Measurements from ENCODE around the gene RRAGC. TPM values are rescaled to one million over a fixed set of nuclear protein-coding genes. Genes with fewer than 3 reads are reported as not detected.

The RRAGC gene
- total RNA-seq, 1 experiment from 2014 or later = 11.4 TPM

DNA sequence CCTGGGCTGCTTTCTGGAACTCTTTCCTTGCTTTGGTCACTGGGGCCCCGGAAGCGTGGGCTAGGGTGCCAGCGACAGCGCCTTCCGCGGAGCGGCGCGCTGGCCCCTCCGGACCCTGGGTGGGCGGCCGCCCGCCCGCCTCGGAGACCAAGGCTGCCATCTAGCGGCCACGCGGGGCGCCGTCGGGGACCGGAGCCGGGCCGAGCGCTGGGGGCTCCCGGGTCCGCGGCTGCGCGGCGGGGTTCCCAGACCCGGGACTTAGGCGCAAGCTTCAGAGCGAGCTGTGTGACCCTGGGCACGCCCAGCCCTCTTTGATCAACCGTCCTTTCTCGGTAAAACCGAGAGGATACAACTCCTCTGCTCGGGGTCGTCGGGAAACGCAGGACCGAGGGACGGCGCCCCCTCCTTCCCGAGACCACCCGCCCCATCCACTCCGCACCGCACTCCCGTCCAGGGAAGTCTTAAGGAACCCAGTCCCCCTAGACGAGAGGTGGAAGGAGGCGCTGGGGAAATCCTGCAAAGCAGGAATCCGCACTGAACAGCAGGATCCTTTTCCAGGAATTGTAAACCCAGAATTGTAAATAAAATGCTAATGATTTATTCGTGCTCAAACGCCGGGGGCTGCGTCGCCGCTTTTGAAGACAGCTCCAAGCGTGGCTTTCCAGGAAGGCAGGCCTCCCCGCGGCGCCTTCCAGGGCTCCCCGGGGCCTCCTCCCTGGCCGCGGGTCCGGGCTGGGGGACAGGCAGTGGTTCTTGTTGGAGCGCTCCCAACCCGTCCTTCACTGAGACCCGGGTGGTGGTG lies 41.2 kb downstream of the RRAGC start (continued):
- TF ChIP-seq, protein P1, sequence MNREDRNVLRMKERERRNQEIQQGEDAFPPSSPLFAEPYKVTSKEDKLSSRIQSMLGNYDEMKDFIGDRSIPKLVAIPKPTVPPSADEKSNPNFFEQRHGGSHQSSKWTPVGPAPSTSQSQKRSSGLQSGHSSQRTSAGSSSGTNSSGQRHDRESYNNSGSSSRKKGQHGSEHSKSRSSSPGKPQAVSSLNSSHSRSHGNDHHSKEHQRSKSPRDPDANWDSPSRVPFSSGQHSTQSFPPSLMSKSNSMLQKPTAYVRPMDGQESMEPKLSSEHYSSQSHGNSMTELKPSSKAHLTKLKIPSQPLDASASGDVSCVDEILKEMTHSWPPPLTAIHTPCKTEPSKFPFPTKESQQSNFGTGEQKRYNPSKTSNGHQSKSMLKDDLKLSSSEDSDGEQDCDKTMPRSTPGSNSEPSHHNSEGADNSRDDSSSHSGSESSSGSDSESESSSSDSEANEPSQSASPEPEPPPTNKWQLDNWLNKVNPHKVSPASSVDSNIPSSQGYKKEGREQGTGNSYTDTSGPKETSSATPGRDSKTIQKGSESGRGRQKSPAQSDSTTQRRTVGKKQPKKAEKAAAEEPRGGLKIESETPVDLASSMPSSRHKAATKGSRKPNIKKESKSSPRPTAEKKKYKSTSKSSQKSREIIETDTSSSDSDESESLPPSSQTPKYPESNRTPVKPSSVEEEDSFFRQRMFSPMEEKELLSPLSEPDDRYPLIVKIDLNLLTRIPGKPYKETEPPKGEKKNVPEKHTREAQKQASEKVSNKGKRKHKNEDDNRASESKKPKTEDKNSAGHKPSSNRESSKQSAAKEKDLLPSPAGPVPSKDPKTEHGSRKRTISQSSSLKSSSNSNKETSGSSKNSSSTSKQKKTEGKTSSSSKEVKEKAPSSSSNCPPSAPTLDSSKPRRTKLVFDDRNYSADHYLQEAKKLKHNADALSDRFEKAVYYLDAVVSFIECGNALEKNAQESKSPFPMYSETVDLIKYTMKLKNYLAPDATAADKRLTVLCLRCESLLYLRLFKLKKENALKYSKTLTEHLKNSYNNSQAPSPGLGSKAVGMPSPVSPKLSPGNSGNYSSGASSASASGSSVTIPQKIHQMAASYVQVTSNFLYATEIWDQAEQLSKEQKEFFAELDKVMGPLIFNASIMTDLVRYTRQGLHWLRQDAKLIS (CRISPR knock-in tag; IDR thresholded peaks at IDR 0.05; ENCODE audit: borderline replicate concordance) = no peak
- TF ChIP-seq, protein P2, sequence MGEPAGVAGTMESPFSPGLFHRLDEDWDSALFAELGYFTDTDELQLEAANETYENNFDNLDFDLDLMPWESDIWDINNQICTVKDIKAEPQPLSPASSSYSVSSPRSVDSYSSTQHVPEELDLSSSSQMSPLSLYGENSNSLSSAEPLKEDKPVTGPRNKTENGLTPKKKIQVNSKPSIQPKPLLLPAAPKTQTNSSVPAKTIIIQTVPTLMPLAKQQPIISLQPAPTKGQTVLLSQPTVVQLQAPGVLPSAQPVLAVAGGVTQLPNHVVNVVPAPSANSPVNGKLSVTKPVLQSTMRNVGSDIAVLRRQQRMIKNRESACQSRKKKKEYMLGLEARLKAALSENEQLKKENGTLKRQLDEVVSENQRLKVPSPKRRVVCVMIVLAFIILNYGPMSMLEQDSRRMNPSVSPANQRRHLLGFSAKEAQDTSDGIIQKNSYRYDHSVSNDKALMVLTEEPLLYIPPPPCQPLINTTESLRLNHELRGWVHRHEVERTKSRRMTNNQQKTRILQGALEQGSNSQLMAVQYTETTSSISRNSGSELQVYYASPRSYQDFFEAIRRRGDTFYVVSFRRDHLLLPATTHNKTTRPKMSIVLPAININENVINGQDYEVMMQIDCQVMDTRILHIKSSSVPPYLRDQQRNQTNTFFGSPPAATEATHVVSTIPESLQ (CRISPR knock-in tag; IDR thresholded peaks at IDR 0.05) = no peak
- TF ChIP-seq, protein P3, sequence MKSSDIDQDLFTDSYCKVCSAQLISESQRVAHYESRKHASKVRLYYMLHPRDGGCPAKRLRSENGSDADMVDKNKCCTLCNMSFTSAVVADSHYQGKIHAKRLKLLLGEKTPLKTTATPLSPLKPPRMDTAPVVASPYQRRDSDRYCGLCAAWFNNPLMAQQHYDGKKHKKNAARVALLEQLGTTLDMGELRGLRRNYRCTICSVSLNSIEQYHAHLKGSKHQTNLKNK (CRISPR knock-in tag; IDR thresholded peaks at IDR 0.05) = no peak
- TF ChIP-seq, protein P4, sequence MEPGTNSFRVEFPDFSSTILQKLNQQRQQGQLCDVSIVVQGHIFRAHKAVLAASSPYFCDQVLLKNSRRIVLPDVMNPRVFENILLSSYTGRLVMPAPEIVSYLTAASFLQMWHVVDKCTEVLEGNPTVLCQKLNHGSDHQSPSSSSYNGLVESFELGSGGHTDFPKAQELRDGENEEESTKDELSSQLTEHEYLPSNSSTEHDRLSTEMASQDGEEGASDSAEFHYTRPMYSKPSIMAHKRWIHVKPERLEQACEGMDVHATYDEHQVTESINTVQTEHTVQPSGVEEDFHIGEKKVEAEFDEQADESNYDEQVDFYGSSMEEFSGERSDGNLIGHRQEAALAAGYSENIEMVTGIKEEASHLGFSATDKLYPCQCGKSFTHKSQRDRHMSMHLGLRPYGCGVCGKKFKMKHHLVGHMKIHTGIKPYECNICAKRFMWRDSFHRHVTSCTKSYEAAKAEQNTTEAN (CRISPR knock-in tag; IDR thresholded peaks at IDR 0.05) = no peak
- TF ChIP-seq GRHL2 (CRISPR knock-in tag; IDR thresholded peaks at IDR 0.05; ENCODE audit: insufficient replicate concordance, severe bottlenecking) (no peak), NR1H2 (CRISPR knock-in tag; IDR thresholded peaks at IDR 0.05) (no peak), NFYB (CRISPR knock-in tag; conservative IDR thresholded peaks at IDR 0.05; ENCODE audit: low read depth) (no peak), NR3C1 (CRISPR knock-in tag; conservative IDR thresholded peaks at IDR 0.05; ENCODE audit: low read depth) (0 out of 2 replicates have a peak, but pooled peaks have one; percentile 59), ZNF138 (CRISPR knock-in tag; conservative IDR thresholded peaks at IDR 0.05) (no peak), ZNF671 (CRISPR knock-in tag; IDR thresholded peaks at IDR 0.05) (no peak), ZNF121 (CRISPR knock-in tag; IDR thresholded peaks at IDR 0.05) (no peak), CBFB (CRISPR knock-in tag; IDR thresholded peaks at IDR 0.05; ENCODE audit: low read depth) (no peak), ZNF416 (CRISPR knock-in tag; IDR thresholded peaks at IDR 0.05) (no peak), ESRRA (CRISPR knock-in tag; IDR thresholded peaks at IDR 0.05; ENCODE audit: borderline replicate concordance) (no peak), FOXJ3 (CRISPR knock-in tag; IDR thresholded peaks at IDR 0.05; ENCODE audit: borderline replicate concordance) (no peak), FOXP1 (CRISPR knock-in tag; IDR thresholded peaks at IDR 0.05; ENCODE audit: borderline replicate concordance) (no peak), ZNF317 (CRISPR knock-in tag; IDR thresholded peaks at IDR 0.05; ENCODE audit: borderline replicate concordance, low read depth) (no peak)
- TF ChIP-seq, protein P5, sequence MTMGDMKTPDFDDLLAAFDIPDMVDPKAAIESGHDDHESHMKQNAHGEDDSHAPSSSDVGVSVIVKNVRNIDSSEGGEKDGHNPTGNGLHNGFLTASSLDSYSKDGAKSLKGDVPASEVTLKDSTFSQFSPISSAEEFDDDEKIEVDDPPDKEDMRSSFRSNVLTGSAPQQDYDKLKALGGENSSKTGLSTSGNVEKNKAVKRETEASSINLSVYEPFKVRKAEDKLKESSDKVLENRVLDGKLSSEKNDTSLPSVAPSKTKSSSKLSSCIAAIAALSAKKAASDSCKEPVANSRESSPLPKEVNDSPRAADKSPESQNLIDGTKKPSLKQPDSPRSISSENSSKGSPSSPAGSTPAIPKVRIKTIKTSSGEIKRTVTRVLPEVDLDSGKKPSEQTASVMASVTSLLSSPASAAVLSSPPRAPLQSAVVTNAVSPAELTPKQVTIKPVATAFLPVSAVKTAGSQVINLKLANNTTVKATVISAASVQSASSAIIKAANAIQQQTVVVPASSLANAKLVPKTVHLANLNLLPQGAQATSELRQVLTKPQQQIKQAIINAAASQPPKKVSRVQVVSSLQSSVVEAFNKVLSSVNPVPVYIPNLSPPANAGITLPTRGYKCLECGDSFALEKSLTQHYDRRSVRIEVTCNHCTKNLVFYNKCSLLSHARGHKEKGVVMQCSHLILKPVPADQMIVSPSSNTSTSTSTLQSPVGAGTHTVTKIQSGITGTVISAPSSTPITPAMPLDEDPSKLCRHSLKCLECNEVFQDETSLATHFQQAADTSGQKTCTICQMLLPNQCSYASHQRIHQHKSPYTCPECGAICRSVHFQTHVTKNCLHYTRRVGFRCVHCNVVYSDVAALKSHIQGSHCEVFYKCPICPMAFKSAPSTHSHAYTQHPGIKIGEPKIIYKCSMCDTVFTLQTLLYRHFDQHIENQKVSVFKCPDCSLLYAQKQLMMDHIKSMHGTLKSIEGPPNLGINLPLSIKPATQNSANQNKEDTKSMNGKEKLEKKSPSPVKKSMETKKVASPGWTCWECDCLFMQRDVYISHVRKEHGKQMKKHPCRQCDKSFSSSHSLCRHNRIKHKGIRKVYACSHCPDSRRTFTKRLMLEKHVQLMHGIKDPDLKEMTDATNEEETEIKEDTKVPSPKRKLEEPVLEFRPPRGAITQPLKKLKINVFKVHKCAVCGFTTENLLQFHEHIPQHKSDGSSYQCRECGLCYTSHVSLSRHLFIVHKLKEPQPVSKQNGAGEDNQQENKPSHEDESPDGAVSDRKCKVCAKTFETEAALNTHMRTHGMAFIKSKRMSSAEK (CRISPR knock-in tag; IDR thresholded peaks at IDR 0.05; ENCODE audit: borderline replicate concordance) = no peak
- TF ChIP-seq, protein P6, sequence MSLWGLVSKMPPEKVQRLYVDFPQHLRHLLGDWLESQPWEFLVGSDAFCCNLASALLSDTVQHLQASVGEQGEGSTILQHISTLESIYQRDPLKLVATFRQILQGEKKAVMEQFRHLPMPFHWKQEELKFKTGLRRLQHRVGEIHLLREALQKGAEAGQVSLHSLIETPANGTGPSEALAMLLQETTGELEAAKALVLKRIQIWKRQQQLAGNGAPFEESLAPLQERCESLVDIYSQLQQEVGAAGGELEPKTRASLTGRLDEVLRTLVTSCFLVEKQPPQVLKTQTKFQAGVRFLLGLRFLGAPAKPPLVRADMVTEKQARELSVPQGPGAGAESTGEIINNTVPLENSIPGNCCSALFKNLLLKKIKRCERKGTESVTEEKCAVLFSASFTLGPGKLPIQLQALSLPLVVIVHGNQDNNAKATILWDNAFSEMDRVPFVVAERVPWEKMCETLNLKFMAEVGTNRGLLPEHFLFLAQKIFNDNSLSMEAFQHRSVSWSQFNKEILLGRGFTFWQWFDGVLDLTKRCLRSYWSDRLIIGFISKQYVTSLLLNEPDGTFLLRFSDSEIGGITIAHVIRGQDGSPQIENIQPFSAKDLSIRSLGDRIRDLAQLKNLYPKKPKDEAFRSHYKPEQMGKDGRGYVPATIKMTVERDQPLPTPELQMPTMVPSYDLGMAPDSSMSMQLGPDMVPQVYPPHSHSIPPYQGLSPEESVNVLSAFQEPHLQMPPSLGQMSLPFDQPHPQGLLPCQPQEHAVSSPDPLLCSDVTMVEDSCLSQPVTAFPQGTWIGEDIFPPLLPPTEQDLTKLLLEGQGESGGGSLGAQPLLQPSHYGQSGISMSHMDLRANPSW (CRISPR knock-in tag; conservative IDR thresholded peaks at IDR 0.05; ENCODE audit: low read depth) = no peak
- TF ChIP-seq, protein P7, sequence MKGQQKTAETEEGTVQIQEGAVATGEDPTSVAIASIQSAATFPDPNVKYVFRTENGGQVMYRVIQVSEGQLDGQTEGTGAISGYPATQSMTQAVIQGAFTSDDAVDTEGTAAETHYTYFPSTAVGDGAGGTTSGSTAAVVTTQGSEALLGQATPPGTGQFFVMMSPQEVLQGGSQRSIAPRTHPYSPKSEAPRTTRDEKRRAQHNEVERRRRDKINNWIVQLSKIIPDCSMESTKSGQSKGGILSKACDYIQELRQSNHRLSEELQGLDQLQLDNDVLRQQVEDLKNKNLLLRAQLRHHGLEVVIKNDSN (CRISPR knock-in tag; IDR thresholded peaks at IDR 0.05) = no peak
- TF ChIP-seq, protein P8, sequence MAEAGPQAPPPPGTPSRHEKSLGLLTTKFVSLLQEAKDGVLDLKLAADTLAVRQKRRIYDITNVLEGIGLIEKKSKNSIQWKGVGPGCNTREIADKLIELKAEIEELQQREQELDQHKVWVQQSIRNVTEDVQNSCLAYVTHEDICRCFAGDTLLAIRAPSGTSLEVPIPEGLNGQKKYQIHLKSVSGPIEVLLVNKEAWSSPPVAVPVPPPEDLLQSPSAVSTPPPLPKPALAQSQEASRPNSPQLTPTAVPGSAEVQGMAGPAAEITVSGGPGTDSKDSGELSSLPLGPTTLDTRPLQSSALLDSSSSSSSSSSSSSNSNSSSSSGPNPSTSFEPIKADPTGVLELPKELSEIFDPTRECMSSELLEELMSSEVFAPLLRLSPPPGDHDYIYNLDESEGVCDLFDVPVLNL (CRISPR knock-in tag; IDR thresholded peaks at IDR 0.05; ENCODE audit: borderline replicate concordance, low read depth) = no peak
